ENCODE data around the gene FAM163B. TPM values are rescaled to one million over a fixed set of nuclear protein-coding genes. Genes with fewer than 3 reads are reported as not detected.

The FAM163B gene
- total RNA-seq, 2 donors from 2014 or later, result not detected

DNA sequence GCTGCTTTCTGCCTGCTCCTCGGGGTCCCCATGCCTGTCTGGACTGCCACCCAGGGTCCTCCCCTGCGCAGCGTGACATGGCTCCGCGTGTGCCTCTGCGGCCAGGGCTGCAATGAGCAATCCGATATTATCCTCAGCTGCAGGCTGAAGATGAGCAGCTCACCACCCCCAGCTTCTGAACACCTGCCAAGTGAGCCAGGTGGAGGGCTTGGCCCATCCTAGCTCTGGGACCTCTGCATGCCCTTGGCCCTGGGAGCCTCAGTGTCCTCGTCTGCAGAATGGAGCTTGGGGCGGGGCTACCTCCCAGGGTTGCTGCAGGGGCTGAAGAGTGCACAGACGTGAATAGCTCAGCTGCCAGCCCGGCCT is 80.3 kb downstream of the FAM163B start:
- ATAC-seq (replicated peaks), result no peak
- Mint-ChIP-seq H3K9me3 (no peaks in the 10 kb centered on the region), H3K4me1 (no peaks in the 10 kb centered on the region)

DNA sequence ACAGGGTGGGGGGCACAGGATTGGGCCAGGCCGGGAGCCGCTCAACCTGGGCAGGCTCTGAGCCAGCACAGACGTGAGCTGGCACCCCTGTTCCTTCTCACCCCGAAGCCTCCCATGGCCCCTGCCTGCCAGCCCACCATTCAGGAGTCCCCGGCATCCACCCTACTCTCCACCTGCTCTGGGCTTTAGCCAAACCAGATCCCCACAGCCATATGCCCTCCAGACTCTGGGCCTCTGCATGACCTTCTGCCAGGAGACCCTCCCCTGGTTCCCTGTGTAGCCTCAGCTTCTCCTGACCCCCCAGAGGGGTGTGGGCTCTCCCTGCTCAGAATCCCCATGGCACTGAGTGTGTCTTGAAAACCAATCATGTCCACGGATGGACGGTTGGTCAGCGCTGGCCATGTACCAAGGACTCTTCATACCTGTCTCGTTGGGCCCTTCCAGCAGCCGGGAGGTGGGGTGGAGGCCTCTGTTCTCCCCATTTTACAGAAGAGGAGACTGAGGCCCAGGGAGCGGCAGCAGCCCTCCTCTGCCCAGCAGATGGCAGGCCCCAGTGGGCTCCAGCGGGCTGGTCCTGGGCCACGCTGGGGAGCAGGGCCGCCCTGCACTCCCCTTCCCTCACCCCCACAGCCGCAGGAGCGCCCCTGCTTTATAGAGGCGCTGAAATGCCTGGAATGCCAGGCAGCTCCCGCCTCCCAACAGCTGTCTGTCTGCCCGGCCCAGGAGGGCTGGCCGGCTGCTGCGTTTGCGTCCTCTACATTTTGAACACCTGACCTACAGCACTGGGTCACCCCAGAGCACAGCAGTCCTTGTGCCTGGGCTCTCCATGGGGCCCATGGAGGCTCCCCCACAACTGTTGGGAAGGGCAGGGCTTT is 81.0 kb downstream of the FAM163B start:
- ATAC-seq (replicated peaks), result no peak
- peaks cover 18% of the 10 kb centered on the region for H3K27me3 Mint-ChIP-seq
- no peaks in the 10 kb centered on the region for H3K4me1 Mint-ChIP-seq
- H3K27ac Mint-ChIP-seq, result no peak overlapping the region
- no peaks in the 10 kb centered on the region for H3K9me3 Mint-ChIP-seq
- no peak overlapping the region for H3K4me3 Mint-ChIP-seq
- H3K36me3 Mint-ChIP-seq (ENCODE audit: low read depth), result no peaks in the 10 kb centered on the region

More for the DNA sequence above, 80.3 kb downstream of the FAM163B start:
- Mint-ChIP-seq H3K4me3 (no peak overlapping the region), H3K27ac (no peak overlapping the region), H3K36me3 (ENCODE audit: low read depth) (no peaks in the 10 kb centered on the region), H3K27me3 (peaks cover 21% of the 10 kb centered on the region)

DNA sequence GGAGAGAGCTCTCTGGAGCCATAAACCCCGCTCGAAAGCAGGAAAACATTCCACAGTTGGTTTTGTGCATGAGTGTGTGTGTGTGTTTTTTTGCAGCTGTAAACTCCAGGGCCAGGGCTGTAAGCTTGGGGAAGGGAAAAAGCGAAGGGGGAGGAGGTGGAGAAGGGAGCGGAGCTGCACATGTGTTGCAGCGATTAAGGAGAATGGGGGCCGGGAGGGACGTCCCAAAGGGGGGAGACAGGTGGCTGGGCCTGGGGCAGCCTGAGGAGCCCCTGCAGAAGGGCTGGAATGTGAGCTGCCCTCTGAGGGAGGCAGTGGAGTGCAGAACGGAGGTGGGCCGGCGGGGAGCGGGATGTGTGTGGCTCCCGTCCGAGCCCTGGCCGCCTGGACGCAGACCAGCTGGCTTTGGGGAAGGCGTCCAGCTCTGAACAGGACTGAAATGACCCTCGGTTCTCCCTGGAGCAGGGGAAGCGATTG is 81.7 kb downstream of the FAM163B start:
- H3K27ac Mint-ChIP-seq, result no peak overlapping the region
- no peak for ATAC-seq (replicated peaks)
- H3K4me1 Mint-ChIP-seq, result no peaks in the 10 kb centered on the region
- H3K36me3 Mint-ChIP-seq (ENCODE audit: low read depth), result no peaks in the 10 kb centered on the region
- H3K4me3 Mint-ChIP-seq, result no peak overlapping the region
- H3K9me3 Mint-ChIP-seq, result no peaks in the 10 kb centered on the region
- peaks cover 12% of the 10 kb centered on the region for H3K27me3 Mint-ChIP-seq

Other genes starting within 250 kb of the FAM163B start
- gene SURF4, start 233.3 kb downstream of the FAM163B start, total RNA-seq, result 100 to 1,000 TPM; 315 to 380 TPM
- gene STKLD1, start 233.0 kb downstream of the FAM163B start, total RNA-seq, result under 1 TPM in 1 of 2 donors, not detected in 1; 0.77 TPM
- gene REXO4, start 191.4 kb downstream of the FAM163B start, total RNA-seq, result 10 to 100 TPM; 26.1 to 36.5 TPM
- gene ADAMTS13, start 187.0 kb downstream of the FAM163B start, total RNA-seq, result 1 to 10 TPM; 1.2 to 3.9 TPM
- 1 to 10 TPM in 1 of 2 donors, under 1 TPM in 1; 0.41 to 3.0 TPM for gene CACFD1, start 149.4 kb downstream of the FAM163B start, total RNA-seq
- 1 to 10 TPM; 1.2 to 1.4 TPM for gene SLC2A6, start 130.3 kb downstream of the FAM163B start, total RNA-seq
- gene MYMK, start 84.4 kb downstream of the FAM163B start, total RNA-seq, result not detected
- not detected for gene ADAMTSL2, start 74.7 kb downstream of the FAM163B start, total RNA-seq
- not detected for gene DBH, start 27.0 kb upstream of the FAM163B start, total RNA-seq
- 1 to 10 TPM; 2.7 to 2.8 TPM for gene SARDH, start 129.0 kb upstream of the FAM163B start, total RNA-seq

Measured in activated T-helper 17 cell treated with anti-CD3 and anti-CD28 coated beads, Interleukin-2, amount 50 U/mL, for 72 hours (primary cell).